SW 1271 (cell line): ENCODE data around the gene B3GALT5.

Experiments
- DNase-seq, 2 experiments: peaks; one replicate each; lab custom pipeline; 2025; lab: John Stamatoyannopoulos, UW

Gene B3GALT5

DNA sequence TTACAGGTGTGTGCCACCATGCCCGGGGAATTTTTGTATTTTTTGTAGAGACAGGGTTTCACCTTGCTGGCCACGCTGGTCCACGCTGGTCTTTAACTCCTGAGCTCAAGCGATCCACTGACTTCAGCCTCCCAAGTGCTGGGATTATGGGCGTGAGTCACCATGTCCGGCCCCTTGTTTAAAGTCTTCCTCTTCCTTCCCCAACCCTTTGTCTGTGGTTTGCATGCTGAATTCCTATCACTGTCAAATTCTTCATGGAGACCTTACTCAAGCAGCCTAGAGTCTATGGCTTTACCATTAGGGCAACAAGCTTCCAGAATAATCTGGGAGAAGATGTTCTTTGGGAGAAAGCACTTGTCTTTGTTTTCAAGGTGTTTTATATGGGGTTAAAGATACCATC lies 34.7 kb downstream of the B3GALT5 start:
- no peak for DNase-seq

DNA sequence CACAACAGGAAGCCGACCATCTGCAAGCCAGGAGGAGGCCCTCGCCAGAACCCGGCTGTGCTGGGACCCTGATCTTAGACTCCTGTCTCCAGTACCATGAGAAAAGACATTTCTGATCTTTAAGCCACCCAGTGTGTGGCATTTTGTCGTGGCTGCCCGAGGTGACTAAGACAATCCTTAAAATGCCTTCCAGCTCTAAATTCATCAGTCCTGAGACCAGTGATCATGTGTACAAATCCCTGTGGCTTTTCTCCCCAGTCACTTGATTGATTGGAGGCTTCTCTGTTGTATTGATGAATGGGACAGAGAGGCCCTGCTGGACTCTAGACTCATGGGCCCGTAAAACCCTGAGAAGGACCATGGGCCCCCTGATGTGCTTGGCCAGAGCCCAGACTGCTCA lies 36.1 kb downstream of the B3GALT5 start:
- DNase-seq: no peak

DNA sequence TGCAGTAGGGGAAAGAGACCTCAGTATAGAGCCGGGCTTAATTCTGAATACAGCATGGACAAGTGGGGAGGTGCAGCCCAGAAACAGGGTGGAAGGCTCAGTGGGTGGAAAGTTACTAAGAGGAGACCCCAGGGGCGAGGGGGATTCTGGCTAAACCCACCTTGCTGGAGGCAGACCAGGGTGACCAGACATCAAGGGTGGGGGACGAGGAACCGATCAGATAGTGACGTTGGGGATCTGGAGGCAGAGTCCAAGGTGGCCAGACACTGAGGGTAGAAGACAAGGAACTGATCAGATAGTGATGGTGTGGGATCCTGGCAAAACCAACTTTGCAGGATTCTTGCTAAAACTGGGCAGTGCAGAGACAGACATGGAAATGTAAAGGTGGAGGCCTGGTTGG lies 36.8 kb downstream of the B3GALT5 start:
- DNase-seq: no peak

DNA sequence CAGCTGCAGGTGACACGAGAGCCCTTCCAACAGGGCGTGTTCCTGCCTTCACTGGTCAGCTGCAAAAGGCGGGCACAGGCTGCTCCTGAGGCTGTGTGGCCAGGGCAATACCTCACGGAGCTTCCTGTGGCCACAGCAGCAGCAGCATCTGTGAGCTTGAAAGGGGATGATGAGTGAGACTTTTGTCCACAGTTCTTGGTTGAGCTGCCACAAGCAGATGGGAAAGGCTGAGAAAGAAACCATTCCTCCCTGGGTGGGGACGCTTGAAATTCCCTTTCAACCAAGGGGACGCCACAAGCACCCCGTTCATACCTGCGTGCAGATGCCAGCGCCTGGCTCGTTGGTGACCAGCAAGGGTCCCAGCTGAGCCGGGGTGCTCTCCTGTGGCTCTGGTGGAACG lies 37.6 kb downstream of the B3GALT5 start:
- DNase-seq: no peak

DNA sequence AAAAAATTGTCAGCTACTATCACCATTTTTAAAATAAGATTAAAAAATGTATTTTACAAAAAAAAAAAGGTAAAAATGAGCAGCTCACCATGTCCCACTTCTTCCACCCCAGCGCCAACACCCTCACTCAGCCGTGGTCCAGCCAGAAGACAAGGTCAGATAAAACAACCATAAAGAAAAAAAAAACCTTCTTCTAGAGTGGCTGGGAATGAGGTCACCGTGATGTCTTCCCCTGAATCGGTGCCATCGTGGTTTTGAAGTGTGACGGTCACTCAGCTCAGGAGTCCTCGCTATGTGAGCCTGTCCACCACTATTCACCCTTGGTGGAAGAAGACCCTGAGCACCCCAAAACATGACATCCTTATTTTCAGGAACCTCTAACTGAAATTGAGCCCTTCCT lies 38.1 kb downstream of the B3GALT5 start:
- DNase-seq: no peak

DNA sequence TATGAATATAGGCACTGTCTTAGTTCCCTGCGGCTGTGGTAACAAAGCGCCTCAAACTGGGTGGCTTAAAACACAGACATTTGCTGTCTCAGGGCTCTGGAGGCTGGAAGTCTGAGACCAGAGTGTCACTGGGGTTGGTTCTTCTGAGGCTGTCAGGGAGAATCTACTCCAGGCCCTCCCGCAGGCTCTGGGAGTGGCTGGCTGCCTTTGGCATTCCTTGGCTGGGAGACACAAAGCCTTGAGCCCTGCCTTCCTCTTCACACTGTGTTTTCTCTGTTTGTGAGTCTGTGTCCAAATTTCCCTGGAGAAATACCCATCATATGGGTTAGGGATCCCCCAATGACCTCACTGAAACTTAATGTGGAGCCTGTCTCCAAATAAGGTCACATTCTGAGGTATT lies 38.5 kb downstream of the B3GALT5 start:
- no peak for DNase-seq

DNA sequence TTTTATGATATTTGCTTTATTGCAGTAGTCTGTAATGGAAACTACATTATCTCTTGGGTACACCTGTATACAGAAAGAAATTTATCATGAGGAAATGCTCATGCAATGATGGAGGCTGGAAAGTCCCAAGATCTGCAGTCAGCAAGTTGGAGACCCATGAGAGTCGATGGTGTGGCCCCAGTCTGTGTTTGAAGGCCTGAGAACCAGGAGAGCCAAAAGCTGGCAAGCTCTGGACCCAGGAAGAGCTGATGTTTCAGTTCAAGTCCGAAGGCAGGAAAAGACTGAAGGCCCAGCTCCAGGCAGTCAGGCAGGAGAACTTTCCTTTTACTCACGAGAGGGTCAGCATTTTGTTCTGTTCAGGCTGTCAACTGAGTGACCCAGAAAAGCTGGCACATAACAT lies 42.2 kb downstream of the B3GALT5 start:
- DNase-seq: no peak

DNA sequence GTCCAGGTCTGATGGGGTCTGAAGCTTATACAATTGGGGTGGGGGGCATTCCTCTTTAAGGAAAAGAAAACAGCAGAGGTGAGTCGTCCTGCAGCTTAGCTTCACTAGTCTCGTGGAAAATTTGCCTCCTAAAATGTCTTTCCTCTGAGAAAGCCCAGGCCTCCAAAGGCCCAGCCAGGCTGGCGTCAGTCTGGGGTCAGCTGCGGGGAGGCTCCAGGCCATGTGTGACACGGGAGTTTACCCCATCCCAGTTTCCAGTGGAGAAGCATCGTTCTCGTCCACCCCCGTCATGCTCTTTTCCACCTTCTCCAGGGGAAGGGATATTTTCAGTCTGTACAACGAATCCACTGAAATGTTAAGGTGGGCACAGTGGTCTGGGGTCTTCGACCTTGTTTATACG lies 42.8 kb downstream of the B3GALT5 start:
- DNase-seq: no peak

DNA sequence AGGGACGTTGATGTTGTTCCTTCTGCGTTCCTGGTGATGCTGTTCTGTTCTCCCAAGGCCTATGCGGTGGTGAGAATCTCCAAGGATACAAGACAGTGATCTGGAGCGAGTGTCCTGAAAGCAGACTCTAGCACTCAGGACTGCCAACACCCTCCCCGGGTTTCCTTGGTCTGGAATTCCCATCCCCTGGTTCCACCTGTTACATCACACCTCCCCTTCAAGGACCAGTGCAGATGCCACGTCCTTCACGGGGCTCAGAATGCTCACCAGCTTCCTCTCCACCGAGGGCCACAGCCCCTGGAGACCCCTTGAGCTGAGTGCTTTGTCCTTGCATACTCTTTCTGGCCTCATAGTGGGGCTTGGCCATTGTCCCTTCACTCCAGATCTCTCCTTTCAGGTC lies 43.5 kb downstream of the B3GALT5 start:
- DNase-seq: no peak

DNA sequence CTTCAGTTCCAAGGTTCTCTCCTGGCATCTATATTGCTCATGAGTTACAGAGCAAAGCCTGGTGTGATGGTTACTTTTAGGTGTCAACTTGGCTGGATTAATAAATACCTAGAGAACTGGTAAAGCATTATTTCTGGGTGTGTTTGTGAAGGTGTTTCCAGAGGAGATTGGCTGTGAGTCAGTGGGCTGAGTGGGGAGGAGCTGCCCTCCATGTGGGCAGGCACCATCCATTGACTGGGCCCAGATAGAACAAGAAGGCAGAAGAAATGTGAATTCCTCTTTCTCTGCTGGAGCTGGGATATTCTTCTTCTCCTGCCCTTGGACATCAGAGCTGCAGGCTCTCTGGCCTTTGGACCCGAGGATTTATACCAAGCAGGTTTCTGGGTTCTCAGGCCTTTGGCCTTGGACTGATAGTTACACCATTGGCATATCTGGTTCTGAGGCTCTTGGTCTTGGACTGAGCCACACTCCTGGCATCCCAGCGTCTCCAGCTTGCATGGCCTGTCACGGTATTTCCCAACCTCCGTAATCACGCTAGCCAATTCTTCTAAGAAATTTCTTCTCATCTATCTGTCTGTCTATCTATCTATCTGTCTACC lies 44.5 kb downstream of the B3GALT5 start:
- DNase-seq: no peak

DNA sequence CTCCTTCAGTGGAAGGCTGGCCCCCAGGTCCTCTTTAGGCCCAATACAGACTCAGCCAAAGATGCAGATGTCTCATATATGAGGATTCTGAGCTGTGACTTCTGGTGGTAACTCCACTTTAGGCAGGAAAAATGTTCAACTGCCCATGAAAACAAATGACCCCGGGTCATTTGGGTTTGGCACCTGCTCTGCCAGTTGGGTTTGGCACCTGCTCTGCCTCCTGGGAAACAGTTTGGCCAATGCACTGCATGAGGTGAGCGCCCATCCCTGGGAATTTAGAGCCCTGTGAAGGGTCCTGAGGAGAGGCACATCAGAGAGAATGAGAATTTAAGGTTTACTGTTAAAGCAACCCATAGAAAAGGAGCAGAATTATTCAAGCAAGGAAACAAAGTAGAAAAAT lies 45.3 kb downstream of the B3GALT5 start:
- DNase-seq: no peak

DNA sequence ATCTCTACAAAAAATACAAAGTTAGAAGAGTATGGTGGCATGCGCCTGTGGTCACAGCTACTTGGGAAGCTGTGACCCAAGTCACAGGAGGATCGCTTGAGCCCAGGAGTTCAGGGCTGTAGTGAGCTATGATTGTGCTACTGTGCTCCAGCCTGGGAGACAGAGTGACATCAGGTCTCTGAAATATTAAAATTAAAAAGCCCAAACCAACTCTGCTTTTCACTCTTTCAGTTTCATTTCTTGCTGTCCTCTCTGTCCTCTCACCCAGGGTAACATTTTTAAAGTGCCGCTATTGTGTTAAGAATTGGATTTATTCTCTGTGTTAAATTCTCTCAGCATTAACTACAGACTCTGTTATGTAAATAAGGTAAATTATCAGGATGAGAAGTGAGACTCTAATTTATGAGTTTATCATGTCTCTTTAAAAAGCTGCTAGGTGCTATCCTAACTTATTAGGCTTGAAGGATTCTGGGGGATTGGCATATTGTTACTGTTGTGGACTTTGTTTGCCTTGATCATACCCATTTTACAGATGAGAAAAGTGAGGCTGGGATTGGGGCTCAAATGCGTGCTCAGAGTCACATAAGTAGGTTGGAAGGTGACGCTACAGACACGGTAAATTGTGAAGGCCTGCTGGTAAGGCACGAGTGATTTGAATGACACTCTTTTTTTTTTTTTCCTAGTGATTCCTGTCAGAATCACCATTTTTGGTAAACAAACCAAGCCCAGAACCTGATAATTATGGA lies 46.5 kb downstream of the B3GALT5 start:
- no peak for DNase-seq

DNA sequence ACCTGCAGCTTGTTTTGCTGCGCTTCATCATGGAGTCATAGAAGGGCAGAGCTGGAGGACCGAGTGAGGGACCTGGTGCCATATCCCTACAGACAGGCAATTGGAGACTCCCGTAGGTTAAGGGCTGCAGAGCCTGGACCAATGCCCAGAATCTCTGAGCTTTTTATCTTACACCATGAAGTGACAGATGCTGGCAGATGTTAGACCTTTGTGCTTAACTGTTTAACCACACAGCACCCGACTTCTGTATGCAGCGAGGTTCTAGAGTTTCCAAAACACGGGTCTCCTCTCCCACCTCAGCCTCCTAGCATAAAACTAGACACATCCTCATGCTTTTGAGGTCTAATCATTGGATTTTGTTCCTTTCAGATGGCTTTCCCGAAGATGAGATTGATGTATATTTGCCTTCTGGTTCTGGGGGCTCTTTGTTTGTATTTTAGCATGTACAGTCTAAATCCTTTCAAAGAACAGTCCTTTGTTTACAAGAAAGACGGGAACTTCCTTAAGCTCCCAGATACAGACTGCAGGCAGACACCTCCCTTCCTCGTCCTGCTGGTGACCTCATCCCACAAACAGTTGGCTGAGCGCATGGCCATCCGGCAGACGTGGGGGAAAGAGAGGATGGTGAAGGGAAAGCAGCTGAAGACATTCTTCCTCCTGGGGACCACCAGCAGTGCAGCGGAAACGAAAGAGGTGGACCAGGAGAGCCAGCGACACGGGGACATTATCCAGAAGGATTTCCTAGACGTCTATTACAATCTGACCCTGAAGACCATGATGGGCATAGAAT lies 47.6 kb downstream of the B3GALT5 start:
- peak in 1 of 2 experiments; percentile 57 for DNase-seq

DNA sequence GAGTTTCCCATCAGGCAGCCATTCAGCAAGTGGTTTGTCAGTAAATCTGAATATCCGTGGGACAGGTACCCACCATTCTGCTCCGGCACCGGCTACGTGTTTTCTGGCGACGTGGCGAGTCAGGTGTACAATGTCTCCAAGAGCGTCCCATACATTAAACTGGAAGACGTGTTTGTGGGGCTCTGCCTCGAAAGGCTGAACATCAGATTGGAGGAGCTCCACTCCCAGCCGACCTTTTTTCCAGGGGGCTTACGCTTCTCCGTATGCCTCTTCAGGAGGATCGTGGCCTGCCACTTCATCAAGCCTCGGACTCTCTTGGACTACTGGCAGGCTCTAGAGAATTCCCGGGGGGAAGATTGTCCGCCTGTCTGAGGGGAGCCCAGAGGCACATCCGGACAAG lies 48.4 kb downstream of the B3GALT5 start:
- no peak for DNase-seq

DNA sequence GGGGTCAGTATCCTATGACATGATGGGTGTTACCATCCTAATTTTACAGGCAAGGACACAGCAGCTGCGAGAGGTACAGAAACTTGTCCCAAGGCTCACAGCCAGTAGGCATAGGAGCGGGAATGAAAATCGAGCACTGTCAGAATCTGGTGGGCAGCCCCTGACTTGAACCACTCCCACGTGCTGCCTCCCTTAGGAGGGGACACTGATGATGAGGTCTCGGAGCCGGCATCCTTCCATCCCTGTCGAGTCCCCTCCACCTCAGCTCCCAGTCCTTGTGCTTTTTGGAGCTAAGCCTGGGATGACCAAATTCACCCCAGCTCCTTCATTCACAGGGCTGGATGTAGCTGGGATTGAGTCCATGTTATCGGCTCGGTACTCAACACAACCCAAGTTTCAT lies 49.0 kb downstream of the B3GALT5 start:
- no peak for DNase-seq

DNA sequence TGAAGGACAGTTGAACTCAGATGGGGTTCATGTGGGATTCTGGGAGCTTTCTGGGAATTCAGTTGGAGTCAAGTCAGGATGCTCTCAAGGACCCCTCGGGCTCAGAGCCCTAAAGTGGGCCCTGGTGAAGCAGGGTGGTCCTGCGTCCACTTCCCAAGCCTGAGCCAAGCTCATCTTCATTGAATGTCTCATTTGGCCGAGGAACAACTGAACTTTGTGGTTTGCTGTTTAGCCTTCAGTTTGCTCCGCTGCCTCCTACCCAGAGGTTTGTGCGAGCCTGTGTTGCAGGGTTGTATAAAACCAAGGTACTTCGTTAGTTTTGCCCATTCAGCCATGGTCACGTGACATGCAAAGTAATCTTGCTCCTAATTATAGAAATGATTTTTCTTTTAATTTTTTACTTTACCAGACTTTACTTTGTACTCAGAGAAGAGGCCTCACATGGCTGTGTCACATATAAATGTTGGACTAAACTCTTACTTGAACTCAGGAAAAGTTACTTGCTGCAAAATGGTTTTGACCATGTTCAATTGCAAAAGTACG lies 49.7 kb downstream of the B3GALT5 start:
- DNase-seq: no peak

DNA sequence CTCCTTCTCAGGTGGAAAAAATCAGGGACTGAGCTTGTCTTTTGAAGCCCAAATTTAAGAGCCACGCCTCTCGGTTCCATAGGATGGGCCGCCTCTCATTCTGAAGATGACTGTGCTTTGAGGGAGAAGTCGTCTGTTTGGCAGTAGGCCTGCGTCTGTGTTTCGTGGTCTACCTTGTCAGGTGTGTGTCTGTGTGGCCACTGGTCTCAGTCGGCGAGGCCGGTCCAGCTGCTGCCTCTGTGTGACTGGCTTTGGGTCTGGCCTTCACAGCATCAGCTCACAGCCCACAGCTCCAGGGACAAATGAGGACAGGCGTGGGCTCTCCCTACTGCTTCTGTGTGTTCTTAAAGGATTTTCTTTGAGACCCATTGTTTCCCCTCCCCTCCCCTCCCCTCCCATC lies 50.3 kb downstream of the B3GALT5 start:
- DNase-seq: no peak

DNA sequence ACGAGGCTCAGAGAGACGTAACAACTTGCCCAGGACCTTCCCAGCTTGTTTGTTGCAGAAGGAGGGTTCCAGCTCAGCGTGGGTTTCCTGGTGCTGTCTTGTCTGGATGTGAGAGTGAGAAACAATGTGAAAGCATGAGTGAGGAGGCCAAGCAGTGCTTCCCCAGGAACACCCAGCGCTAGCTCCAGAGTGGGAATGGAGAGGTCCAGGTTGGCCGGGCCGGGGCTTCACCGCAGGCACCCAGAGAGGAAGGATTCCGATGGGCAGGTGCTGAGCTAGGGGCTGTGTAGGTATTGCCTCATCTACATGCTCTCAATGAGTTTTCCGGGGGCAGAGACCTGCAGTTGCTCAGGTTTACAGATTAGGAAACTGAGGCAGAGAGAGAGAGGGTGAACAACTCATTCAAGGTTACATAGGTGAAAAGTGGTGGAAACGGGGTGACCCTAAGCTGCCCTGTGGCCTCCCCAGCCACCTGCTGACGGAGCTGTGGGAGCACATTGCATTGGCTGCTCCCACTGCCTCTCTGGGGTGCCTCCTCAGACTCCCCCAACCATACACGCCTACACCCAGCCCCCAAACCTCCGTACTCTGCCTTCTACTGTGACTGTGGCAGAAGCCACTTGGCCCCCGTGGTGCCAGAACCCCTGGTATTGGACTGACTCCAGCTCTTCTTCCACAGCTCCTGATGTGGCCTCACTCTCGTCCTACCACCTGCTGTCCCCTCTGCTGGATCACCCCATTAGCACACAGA lies 51.2 kb downstream of the B3GALT5 start:
- DNase-seq: no peak

DNA sequence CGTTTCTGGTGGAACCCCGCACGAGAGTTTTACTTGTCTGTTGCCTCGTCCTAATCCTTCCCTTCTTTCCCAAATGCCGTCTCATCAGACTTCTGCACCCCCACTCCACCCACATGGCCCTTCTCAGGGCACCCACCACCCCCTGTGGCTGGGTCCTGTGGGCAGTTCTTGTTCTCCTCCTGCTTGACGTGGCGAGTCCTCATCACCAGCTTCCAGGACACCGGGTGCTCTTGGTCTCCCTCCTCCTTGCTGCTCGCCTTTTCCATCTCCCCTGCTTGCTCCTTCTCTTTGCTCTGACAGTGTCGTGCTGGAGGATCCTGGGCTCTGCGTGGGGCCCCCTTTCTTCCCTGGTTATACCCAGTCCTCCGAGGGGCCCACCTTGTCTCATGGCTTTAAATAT lies 51.8 kb downstream of the B3GALT5 start:
- DNase-seq: no peak

DNA sequence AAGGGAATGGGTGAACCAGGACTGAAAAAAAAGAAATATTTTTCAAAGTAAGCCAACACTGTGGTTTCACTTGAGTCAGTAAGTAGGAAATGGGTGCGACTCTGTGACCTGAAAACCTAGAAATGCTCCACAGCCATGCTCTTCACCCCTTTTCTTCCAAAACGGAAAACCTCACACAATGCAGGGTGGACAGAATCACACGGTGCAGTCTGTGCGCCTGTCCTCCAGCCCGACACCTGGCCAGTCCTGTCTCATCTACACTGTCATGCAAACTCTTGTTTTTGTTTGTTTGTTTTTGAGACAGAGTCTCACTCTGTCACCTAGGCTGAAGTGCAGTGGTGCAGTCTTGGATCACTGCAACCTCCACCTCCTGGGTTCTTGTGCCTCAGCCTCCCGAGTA lies 53.3 kb downstream of the B3GALT5 start:
- no peak for DNase-seq

DNA sequence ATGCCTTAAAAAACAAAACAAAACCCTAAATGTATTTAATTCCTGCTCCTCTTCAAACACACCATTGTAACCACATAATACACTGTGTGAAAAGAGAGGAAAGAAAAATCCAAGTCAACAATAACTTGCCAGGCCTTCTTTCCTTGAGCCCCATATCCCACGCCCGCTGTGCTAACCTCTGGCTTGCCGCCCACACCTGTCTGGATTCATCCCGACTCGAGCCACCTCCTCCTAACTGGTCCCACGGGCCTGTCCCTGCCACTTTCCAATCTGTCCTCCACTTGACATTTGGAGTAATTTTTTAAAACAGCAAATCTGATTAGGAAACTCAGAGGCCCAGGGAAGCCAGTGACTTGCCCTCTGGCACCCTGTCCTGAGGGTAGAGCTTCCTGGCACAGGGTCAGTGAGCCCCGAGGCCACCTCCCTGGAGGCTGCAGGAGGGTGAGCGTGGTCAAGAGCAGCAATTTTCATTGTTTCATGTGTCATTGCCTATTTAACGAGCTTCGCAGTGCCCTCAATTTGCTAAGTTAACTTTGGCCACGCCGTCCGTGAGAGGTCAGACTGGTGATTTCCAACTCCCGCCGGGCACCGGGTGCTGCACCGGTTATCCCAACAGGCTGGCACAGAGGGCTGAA lies 54.1 kb downstream of the B3GALT5 start:
- DNase-seq: no peak
